HepG2 (cell line): ENCODE data around the gene MAPK14. TPM values are rescaled to one million over a fixed set of nuclear protein-coding genes. Genes with fewer than 3 reads are reported as not detected.

Experiments used
- FOXA3 ChIP-seq: IDR thresholded peaks from 2 replicates; pipeline ENCODE4 v1.6.1; 2016; ENCODE audit warnings: missing genetic modification reagents, missing compliant biosample characterization
- IKZF4 ChIP-seq: sonication (generic); formaldehyde crosslinking; IDR thresholded peaks from 2 replicates; pipeline ENCODE4 v1.5.1; 2020; ENCODE audit warnings: borderline replicate concordance, mild to moderate bottlenecking, low read depth, missing genetic modification reagents; ENCODE audit errors: not compliant biosample characterization
- MAF1 ChIP-seq: sonication (generic); formaldehyde crosslinking; IDR thresholded peaks from 2 replicates; pipeline ENCODE4 v1.5.0; 2020; ENCODE audit warnings: missing genetic modification reagents, borderline replicate concordance
- MATR3 ChIP-seq: sonication (generic); formaldehyde crosslinking; IDR thresholded peaks from 2 replicates; pipeline ENCODE4 v1.4.0; 2020; ENCODE audit warnings: missing genetic modification reagents
- MED8 ChIP-seq: sonication (generic); formaldehyde crosslinking; IDR thresholded peaks from 2 replicates; pipeline ENCODE4 v1.8.1; 2023; ENCODE audit warnings: mild to moderate bottlenecking, missing genetic modification reagents; ENCODE audit not compliant: insufficient replicate concordance
- MTA1 ChIP-seq: sonication (generic); formaldehyde crosslinking; IDR thresholded peaks from 2 replicates; pipeline ENCODE4 v1.4.0; 2020; ENCODE audit warnings: missing genetic modification reagents, mild to moderate bottlenecking, borderline replicate concordance
- MTF2 ChIP-seq: sonication (generic); formaldehyde crosslinking; IDR thresholded peaks from 2 replicates; pipeline ENCODE4 v1.5.0; 2020; ENCODE audit warnings: missing genetic modification reagents, borderline replicate concordance
- NFRKB ChIP-seq: fragments of 450-650 bp; IDR thresholded peaks from 2 replicates; pipeline ENCODE4 v1.6.1; 2017
- PAWR ChIP-seq: sonication (generic); formaldehyde crosslinking; IDR thresholded peaks from 2 replicates; pipeline ENCODE4 v1.4.0; 2020; ENCODE audit warnings: missing genetic modification reagents, mild to moderate bottlenecking, borderline replicate concordance
- RBFOX2 ChIP-seq: fragments of 200-400 bp; formaldehyde crosslinking; IDR thresholded peaks from 2 replicates; pipeline ENCODE4 v1.6.1; 2017; ENCODE audit warnings: low read depth, mild to moderate bottlenecking, low read length
- RBM39 ChIP-seq: fragments of 200-400 bp; formaldehyde crosslinking; IDR thresholded peaks from one replicate; pipeline ENCODE4 v1.6.1; 2018; ENCODE audit warnings: antibody characterized with exemption, mild to moderate bottlenecking, low read depth, low read length; ENCODE audit not compliant: poor library complexity, severe bottlenecking
- SMC3 ChIP-seq: IDR thresholded peaks from 2 replicates; pipeline ENCODE4 v1.6.1; 2011; ENCODE audit warnings: low read length, improper control_type of control experiment
- SYNCRIP ChIP-seq: fragments of 200-400 bp; formaldehyde crosslinking; IDR thresholded peaks from 2 replicates; pipeline ENCODE4 v1.6.1; 2018; ENCODE audit warnings: mild to moderate bottlenecking, low read depth, low read length; ENCODE audit not compliant: insufficient read depth
- TBX2 ChIP-seq: sonication (generic); formaldehyde crosslinking; IDR thresholded peaks from 2 replicates; pipeline ENCODE4 v1.5.0; 2020; ENCODE audit warnings: missing genetic modification reagents, mild to moderate bottlenecking, borderline replicate concordance
- TGIF2 ChIP-seq: IDR thresholded peaks from 2 replicates; pipeline ENCODE4 v1.6.1; 2016; ENCODE audit warnings: control low read depth, missing compliant biosample characterization
- ZBTB1 ChIP-seq: sonication (generic); formaldehyde crosslinking; IDR thresholded peaks from 2 replicates; pipeline ENCODE4 v1.4.0; 2020; ENCODE audit warnings: missing genetic modification reagents, borderline replicate concordance
- ZNF17 ChIP-seq: sonication (generic); formaldehyde crosslinking; IDR thresholded peaks from 2 replicates; pipeline ENCODE4 v1.5.0; 2020; ENCODE audit warnings: mild to moderate bottlenecking, missing genetic modification reagents
- ZNF180 ChIP-seq: sonication (generic); formaldehyde crosslinking; IDR thresholded peaks from 2 replicates; pipeline ENCODE4 v1.4.0; 2020; ENCODE audit warnings: low read depth, missing genetic modification reagents, borderline replicate concordance
- ZNF44 ChIP-seq: sonication (generic); formaldehyde crosslinking; IDR thresholded peaks from 2 replicates; pipeline ENCODE4 v1.5.1; 2020; ENCODE audit warnings: mild to moderate bottlenecking, missing genetic modification reagents
- ZNF557 ChIP-seq: sonication (generic); formaldehyde crosslinking; IDR thresholded peaks from 2 replicates; pipeline ENCODE4 v1.4.0; 2020; ENCODE audit warnings: missing genetic modification reagents
- ZNF678 ChIP-seq: sonication (generic); formaldehyde crosslinking; IDR thresholded peaks from 2 replicates; pipeline ENCODE4 v1.4.0; 2020; ENCODE audit warnings: mild to moderate bottlenecking, missing genetic modification reagents
- ZNF781 ChIP-seq: sonication (generic); formaldehyde crosslinking; IDR thresholded peaks from 2 replicates; pipeline ENCODE4 v1.5.1; 2020; ENCODE audit warnings: borderline replicate concordance, mild to moderate bottlenecking, missing genetic modification reagents; ENCODE audit errors: not compliant biosample characterization
- ZSCAN25 ChIP-seq: sonication (generic); formaldehyde crosslinking; IDR thresholded peaks from 2 replicates; pipeline ENCODE4 v1.8.0; 2022; ENCODE audit warnings: mild to moderate bottlenecking, missing genetic modification reagents
- polyA plus RNA-seq, 8 experiments: library from polyadenylated mRNA; depleted of rRNA in 3 of 8; stranded (reverse) in 7 of 8; unstranded in 1 of 8; fragments of >200 nt; fragmentation: Illumina TruSeq in 4 of 8; extraction: Trizol in 4 of 8; gene quantifications; 2 replicates each; pipeline versions ENCODE4 v1.2.1 to v1.2.3, GENCODE V29; 2011 to 2016; ENCODE audit warnings: low read depth in 4 of 8, missing spikeins in 1 of 8, mixed read lengths in 1 of 8; ENCODE audit not compliant: insufficient read depth in 1 of 8
- total RNA-seq, 5 experiments: library from RNA; depleted of rRNA; stranded (reverse); fragments of >200 nt; fragmentation: Illumina TruSeq; extraction: Trizol; gene quantifications; 2 replicates each; pipeline ENCODE4 v1.2.3, GENCODE V29; 2016; ENCODE audit warnings: low read depth in 1 of 5
- TF ChIP-seq, protein P1 (sequence below): sonication (generic); formaldehyde crosslinking; IDR thresholded peaks from 2 replicates; pipeline ENCODE4 v1.4.0; 2020; ENCODE audit warnings: missing genetic modification reagents
- TF ChIP-seq, protein P2 (sequence below): sonication (generic); formaldehyde crosslinking; IDR thresholded peaks from 2 replicates; pipeline ENCODE4 v1.5.0; 2020; ENCODE audit warnings: missing genetic modification reagents, mild to moderate bottlenecking, borderline replicate concordance
- TF ChIP-seq, protein P3 (sequence below): sonication (generic); formaldehyde crosslinking; IDR thresholded peaks from 2 replicates; pipeline ENCODE4 v1.8.0; 2022; ENCODE audit warnings: missing genetic modification reagents, mild to moderate bottlenecking, borderline replicate concordance

The MAPK14 gene
- total and polyA plus RNA-seq, 2 of the 13 experiments (the other 11 are each of a cell fraction or from before 2014, with no cell fraction given) = 66.3 to 67.3 TPM

DNA sequence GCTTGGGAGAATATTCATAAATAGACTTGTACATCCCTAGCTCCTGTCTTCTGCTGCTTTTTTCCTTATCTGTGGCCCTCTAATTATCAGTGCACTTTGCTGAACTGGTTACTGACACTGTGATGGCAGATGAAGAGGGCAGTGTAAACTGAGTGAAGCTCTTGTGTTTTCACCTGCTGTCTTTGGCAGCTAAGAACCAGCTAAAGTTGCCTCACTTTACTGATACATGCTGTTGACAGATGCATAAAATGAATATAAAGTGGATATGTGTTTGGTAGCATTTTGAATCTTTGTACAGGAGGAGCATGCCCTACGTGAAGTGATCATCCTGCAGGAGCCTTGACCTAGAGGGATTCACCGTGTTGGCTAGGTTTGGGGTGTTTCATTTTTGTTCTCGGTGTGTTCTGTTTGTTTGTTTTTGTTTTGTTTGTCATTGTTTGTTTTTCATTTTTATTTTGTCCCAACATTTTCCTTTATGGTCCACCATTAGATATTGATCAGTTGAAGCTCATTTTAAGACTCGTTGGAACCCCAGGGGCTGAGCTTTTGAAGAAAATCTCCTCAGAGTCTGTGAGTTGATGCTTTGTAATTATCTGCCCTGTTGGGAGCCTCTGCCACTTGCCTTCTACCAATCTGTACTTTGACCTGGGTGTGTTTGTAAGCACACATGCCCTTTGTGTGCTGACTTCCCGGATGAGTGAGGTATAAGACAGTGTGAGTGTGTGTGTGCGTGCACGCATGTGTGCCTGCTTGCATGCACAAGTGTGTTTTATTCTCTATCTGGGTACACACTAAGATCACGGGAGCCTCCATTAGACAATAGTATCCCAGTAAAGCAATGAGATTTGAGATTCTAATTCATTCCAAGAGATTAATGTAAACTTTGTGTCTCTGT is 68.1 kb downstream of the MAPK14 start (continued):
- TF ChIP-seq, protein P1, sequence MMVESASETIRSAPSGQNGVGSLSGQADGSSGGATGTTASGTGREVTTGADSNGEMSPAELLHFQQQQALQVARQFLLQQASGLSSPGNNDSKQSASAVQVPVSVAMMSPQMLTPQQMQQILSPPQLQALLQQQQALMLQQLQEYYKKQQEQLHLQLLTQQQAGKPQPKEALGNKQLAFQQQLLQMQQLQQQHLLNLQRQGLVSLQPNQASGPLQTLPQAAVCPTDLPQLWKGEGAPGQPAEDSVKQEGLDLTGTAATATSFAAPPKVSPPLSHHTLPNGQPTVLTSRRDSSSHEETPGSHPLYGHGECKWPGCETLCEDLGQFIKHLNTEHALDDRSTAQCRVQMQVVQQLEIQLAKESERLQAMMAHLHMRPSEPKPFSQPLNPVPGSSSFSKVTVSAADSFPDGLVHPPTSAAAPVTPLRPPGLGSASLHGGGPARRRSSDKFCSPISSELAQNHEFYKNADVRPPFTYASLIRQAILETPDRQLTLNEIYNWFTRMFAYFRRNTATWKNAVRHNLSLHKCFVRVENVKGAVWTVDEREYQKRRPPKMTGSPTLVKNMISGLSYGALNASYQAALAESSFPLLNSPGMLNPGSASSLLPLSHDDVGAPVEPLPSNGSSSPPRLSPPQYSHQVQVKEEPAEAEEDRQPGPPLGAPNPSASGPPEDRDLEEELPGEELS (CRISPR knock-in tag) = peak; percentile 96
- TF ChIP-seq ZNF44 (CRISPR knock-in tag) = 0 out of 2 replicates have a peak, but pooled peaks have one; percentile 78
- no peak for TF ChIP-seq ZNF17
- TF ChIP-seq PAWR (CRISPR knock-in tag) = no peak
- peak; percentile 58; the same call in 1 of the 2 replicates for TF ChIP-seq RBFOX2
- no peak for TF ChIP-seq MATR3
- TF ChIP-seq FOXA3 (CRISPR knock-in tag) = peak; percentile 96
- no peak for TF ChIP-seq SYNCRIP
- TF ChIP-seq IKZF4 (CRISPR knock-in tag) = no peak
- TF ChIP-seq, protein P2, sequence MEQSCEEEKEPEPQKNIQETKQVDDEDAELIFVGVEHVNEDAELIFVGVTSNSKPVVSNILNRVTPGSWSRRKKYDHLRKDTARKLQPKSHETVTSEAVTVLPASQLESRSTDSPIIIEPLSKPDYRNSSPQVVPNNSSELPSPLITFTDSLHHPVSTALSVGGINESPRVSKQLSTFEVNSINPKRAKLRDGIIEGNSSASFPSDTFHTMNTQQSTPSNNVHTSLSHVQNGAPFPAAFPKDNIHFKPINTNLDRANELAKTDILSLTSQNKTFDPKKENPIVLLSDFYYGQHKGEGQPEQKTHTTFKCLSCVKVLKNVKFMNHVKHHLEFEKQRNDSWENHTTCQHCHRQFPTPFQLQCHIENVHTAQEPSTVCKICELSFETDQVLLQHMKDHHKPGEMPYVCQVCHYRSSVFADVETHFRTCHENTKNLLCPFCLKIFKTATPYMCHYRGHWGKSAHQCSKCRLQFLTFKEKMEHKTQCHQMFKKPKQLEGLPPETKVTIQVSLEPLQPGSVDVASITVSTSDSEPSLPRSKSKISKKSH (CRISPR knock-in tag) = no peak
- TF ChIP-seq MTF2 (CRISPR knock-in tag) = no peak
- TF ChIP-seq ZNF781 (CRISPR knock-in tag) = no peak
- TF ChIP-seq ZNF557 = no peak
- TF ChIP-seq TGIF2 (CRISPR knock-in tag) = no peak
- TF ChIP-seq, protein P3, sequence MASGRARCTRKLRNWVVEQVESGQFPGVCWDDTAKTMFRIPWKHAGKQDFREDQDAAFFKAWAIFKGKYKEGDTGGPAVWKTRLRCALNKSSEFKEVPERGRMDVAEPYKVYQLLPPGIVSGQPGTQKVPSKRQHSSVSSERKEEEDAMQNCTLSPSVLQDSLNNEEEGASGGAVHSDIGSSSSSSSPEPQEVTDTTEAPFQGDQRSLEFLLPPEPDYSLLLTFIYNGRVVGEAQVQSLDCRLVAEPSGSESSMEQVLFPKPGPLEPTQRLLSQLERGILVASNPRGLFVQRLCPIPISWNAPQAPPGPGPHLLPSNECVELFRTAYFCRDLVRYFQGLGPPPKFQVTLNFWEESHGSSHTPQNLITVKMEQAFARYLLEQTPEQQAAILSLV (CRISPR knock-in tag) = 0 out of 2 replicates have a peak, but pooled peaks have one; percentile 52
- peak; percentile 21; the same call in 1 of the 2 replicates for TF ChIP-seq SMC3
- TF ChIP-seq TBX2 (CRISPR knock-in tag) = peak; percentile 94
- no peak for TF ChIP-seq ZNF678 (CRISPR knock-in tag)
- TF ChIP-seq ZBTB1 (CRISPR knock-in tag) = no peak
- TF ChIP-seq ZSCAN25 (CRISPR knock-in tag) = peak; percentile 53; the same call in 1 of the 2 replicates
- no peak for TF ChIP-seq NFRKB
- TF ChIP-seq MED8 (CRISPR knock-in tag) = no peak
- no peak; the same call in 1 of the 2 replicates for TF ChIP-seq MTA1 (CRISPR knock-in tag)
- no peak for TF ChIP-seq MAF1 (CRISPR knock-in tag)
- no peak for TF ChIP-seq RBM39
- no peak for TF ChIP-seq ZNF180 (CRISPR knock-in tag)
